Measurements from ENCODE around the gene RIT2.

Gene RIT2

DNA sequence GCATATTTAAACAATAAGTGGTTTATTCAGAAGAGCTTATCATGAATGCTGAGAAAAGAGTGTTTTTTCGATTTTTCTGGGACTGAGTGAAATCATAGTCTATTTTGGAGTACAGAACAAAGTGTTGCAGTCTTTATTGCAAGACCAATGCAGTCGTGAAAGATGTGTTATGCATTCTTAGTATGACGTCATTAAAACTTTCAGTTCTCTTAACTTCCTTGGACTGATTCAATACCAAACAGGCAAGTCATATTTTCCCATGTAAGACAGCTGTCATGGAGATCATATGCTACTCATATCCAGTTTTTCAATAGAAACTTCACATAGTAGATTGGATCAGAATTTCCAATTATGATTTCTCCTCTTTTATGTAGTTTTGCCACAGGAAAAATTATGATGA lies 92.6 kb downstream of the RIT2 start:
- ChIA-PET POLR2A (no interaction called here), CTCF (no interaction called here)
- H3K27ac ChIP-seq (ENCODE audit: extremely low read depth, low read depth, low read length): no peak overlapping the region
- H3K4me3 ChIP-seq (ENCODE audit: low read depth, low read length): no peak overlapping the region
- no peaks in the 10 kb centered on the region for H3K9me3 ChIP-seq (ENCODE audit: control insufficient read depth, insufficient read depth, low read depth, low read length)
- H3K36me3 ChIP-seq (ENCODE audit: control insufficient read depth in 2 of 2, insufficient read depth in 1 of 2, low read length in 2 of 2): no peaks in the 10 kb centered on the region
- no peaks in the 10 kb centered on the region for H3K4me1 ChIP-seq (ENCODE audit: control insufficient read depth, insufficient read depth, low read length)
- TF ChIP-seq MEIS1 (CRISPR knock-in tag; IDR thresholded peaks at IDR 0.05; ENCODE audit: borderline replicate concordance) (no peak), ZNF132 (tag by site-specific recombination; IDR thresholded peaks at IDR 0.05; ENCODE audit: borderline replicate concordance) (no peak), ZNF473 (tag by site-specific recombination; IDR thresholded peaks at IDR 0.05) (no peak), ZFHX2 (tag by site-specific recombination; conservative IDR thresholded peaks at IDR 0.05) (no peak), ZNF248 (tag by site-specific recombination; IDR thresholded peaks at IDR 0.05) (no peak), GFI1B (tag by site-specific recombination; IDR thresholded peaks at IDR 0.05) (no peak), ZNF670 (tag by site-specific recombination; IDR thresholded peaks at IDR 0.05; ENCODE audit: low read depth) (no peak), ZNF776 (tag by site-specific recombination; IDR thresholded peaks at IDR 0.05; ENCODE audit: borderline replicate concordance) (no peak), ZNF112 (tag by site-specific recombination; IDR thresholded peaks at IDR 0.05) (no peak)
- TF ChIP-seq, protein P1, sequence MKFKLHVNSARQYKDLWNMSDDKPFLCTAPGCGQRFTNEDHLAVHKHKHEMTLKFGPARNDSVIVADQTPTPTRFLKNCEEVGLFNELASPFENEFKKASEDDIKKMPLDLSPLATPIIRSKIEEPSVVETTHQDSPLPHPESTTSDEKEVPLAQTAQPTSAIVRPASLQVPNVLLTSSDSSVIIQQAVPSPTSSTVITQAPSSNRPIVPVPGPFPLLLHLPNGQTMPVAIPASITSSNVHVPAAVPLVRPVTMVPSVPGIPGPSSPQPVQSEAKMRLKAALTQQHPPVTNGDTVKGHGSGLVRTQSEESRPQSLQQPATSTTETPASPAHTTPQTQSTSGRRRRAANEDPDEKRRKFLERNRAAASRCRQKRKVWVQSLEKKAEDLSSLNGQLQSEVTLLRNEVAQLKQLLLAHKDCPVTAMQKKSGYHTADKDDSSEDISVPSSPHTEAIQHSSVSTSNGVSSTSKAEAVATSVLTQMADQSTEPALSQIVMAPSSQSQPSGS (tag by site-specific recombination; IDR thresholded peaks at IDR 0.05; ENCODE audit: low read depth): no peak; the same call in 1 of the 2 replicates
- TF ChIP-seq, protein P2, sequence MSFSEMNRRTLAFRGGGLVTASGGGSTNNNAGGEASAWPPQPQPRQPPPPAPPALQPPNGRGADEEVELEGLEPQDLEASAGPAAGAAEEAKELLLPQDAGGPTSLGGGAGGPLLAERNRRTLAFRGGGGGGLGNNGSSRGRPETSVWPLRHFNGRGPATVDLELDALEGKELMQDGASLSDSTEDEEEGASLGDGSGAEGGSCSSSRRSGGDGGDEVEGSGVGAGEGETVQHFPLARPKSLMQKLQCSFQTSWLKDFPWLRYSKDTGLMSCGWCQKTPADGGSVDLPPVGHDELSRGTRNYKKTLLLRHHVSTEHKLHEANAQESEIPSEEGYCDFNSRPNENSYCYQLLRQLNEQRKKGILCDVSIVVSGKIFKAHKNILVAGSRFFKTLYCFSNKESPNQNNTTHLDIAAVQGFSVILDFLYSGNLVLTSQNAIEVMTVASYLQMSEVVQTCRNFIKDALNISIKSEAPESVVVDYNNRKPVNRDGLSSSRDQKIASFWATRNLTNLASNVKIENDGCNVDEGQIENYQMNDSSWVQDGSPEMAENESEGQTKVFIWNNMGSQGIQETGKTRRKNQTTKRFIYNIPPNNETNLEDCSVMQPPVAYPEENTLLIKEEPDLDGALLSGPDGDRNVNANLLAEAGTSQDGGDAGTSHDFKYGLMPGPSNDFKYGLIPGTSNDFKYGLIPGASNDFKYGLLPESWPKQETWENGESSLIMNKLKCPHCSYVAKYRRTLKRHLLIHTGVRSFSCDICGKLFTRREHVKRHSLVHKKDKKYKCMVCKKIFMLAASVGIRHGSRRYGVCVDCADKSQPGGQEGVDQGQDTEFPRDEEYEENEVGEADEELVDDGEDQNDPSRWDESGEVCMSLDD (tag by site-specific recombination; IDR thresholded peaks at IDR 0.05): no peak
- TF ChIP-seq, protein P3, sequence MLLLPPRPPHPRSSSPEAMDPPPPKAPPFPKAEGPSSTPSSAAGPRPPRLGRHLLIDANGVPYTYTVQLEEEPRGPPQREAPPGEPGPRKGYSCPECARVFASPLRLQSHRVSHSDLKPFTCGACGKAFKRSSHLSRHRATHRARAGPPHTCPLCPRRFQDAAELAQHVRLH (tag by site-specific recombination; IDR thresholded peaks at IDR 0.05): no peak
- TF ChIP-seq, protein P4, sequence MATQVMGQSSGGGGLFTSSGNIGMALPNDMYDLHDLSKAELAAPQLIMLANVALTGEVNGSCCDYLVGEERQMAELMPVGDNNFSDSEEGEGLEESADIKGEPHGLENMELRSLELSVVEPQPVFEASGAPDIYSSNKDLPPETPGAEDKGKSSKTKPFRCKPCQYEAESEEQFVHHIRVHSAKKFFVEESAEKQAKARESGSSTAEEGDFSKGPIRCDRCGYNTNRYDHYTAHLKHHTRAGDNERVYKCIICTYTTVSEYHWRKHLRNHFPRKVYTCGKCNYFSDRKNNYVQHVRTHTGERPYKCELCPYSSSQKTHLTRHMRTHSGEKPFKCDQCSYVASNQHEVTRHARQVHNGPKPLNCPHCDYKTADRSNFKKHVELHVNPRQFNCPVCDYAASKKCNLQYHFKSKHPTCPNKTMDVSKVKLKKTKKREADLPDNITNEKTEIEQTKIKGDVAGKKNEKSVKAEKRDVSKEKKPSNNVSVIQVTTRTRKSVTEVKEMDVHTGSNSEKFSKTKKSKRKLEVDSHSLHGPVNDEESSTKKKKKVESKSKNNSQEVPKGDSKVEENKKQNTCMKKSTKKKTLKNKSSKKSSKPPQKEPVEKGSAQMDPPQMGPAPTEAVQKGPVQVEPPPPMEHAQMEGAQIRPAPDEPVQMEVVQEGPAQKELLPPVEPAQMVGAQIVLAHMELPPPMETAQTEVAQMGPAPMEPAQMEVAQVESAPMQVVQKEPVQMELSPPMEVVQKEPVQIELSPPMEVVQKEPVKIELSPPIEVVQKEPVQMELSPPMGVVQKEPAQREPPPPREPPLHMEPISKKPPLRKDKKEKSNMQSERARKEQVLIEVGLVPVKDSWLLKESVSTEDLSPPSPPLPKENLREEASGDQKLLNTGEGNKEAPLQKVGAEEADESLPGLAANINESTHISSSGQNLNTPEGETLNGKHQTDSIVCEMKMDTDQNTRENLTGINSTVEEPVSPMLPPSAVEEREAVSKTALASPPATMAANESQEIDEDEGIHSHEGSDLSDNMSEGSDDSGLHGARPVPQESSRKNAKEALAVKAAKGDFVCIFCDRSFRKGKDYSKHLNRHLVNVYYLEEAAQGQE (tag by site-specific recombination; IDR thresholded peaks at IDR 0.05): no peak

DNA sequence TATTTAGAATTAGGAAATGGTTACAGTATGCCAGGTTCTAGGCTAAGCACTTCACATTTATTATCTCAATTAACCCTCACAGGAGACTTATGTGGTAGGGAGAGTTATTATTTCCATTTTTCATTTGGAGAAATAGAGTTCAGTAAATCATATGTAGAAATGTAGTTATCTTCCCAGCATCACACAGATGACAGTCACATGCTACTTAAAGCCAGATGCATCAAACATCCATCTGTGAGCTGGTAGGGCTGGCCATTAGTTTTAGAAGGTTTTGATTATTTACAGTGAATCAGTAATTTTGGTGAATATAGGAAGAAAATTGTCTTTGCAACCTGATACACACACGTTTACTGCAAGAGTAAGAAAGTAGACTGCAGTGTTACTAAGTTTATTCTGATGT lies 97.9 kb downstream of the RIT2 start:
- ChIA-PET POLR2A (no interaction called here), CTCF (interaction anchor here (0.7 to 1.2 kb wide), 2 partner anchors 103 to 230 kb away, joined by 3 read pairs; no protein-coding TSS in a partner anchor)
- H3K27ac ChIP-seq (ENCODE audit: extremely low read depth, low read depth, low read length): no peak overlapping the region
- H3K4me1 ChIP-seq (ENCODE audit: control insufficient read depth, insufficient read depth, low read length): no peaks in the 10 kb centered on the region
- H3K36me3 ChIP-seq (ENCODE audit: control insufficient read depth in 2 of 2, insufficient read depth in 1 of 2, low read length in 2 of 2): no peaks in the 10 kb centered on the region
- no peak overlapping the region for H3K4me3 ChIP-seq (ENCODE audit: low read depth, low read length)
- no peaks in the 10 kb centered on the region for H3K9me3 ChIP-seq (ENCODE audit: control insufficient read depth, insufficient read depth, low read depth, low read length)
- TF ChIP-seq ZNF416 (tag by site-specific recombination; IDR thresholded peaks at IDR 0.05): no peak
- no peak for TF ChIP-seq ZNF221 (tag by site-specific recombination; IDR thresholded peaks at IDR 0.05; ENCODE audit: borderline replicate concordance)
- TF ChIP-seq, protein P5, sequence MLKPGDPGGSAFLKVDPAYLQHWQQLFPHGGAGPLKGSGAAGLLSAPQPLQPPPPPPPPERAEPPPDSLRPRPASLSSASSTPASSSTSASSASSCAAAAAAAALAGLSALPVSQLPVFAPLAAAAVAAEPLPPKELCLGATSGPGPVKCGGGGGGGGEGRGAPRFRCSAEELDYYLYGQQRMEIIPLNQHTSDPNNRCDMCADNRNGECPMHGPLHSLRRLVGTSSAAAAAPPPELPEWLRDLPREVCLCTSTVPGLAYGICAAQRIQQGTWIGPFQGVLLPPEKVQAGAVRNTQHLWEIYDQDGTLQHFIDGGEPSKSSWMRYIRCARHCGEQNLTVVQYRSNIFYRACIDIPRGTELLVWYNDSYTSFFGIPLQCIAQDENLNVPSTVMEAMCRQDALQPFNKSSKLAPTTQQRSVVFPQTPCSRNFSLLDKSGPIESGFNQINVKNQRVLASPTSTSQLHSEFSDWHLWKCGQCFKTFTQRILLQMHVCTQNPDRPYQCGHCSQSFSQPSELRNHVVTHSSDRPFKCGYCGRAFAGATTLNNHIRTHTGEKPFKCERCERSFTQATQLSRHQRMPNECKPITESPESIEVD (tag by site-specific recombination; IDR thresholded peaks at IDR 0.05): no peak
- no peak for TF ChIP-seq ZNF530 (tag by site-specific recombination; IDR thresholded peaks at IDR 0.05; ENCODE audit: low read depth)
- no peak for TF ChIP-seq ZNF596 (tag by site-specific recombination; IDR thresholded peaks at IDR 0.05)
- no peak for TF ChIP-seq ZNF157 (tag by site-specific recombination; IDR thresholded peaks at IDR 0.05)
- no peak for TF ChIP-seq ZNF510 (tag by site-specific recombination; IDR thresholded peaks at IDR 0.05; ENCODE audit: insufficient replicate concordance)
- TF ChIP-seq SCRT2 (tag by site-specific recombination; IDR thresholded peaks at IDR 0.05): no peak
- no peak for TF ChIP-seq ZNF600 (tag by site-specific recombination; IDR thresholded peaks at IDR 0.05)
- TF ChIP-seq, protein P6, sequence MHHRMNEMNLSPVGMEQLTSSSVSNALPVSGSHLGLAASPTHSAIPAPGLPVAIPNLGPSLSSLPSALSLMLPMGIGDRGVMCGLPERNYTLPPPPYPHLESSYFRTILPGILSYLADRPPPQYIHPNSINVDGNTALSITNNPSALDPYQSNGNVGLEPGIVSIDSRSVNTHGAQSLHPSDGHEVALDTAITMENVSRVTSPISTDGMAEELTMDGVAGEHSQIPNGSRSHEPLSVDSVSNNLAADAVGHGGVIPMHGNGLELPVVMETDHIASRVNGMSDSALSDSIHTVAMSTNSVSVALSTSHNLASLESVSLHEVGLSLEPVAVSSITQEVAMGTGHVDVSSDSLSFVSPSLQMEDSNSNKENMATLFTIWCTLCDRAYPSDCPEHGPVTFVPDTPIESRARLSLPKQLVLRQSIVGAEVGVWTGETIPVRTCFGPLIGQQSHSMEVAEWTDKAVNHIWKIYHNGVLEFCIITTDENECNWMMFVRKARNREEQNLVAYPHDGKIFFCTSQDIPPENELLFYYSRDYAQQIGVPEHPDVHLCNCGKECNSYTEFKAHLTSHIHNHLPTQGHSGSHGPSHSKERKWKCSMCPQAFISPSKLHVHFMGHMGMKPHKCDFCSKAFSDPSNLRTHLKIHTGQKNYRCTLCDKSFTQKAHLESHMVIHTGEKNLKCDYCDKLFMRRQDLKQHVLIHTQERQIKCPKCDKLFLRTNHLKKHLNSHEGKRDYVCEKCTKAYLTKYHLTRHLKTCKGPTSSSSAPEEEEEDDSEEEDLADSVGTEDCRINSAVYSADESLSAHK (tag by site-specific recombination; IDR thresholded peaks at IDR 0.05): no peak
